GM19023 (cell line): ENCODE results near the gene ADAMTS17.

Source experiments
- ATAC-seq: cut with Tn5 transposase; IDR thresholded peaks from one replicate; pipeline ENCODE4 v1.9.1; 2021; ENCODE audit warnings: mild to moderate bottlenecking, moderate library complexity; ENCODE audit not compliant: unreplicated experiment

The ADAMTS17 gene

DNA sequence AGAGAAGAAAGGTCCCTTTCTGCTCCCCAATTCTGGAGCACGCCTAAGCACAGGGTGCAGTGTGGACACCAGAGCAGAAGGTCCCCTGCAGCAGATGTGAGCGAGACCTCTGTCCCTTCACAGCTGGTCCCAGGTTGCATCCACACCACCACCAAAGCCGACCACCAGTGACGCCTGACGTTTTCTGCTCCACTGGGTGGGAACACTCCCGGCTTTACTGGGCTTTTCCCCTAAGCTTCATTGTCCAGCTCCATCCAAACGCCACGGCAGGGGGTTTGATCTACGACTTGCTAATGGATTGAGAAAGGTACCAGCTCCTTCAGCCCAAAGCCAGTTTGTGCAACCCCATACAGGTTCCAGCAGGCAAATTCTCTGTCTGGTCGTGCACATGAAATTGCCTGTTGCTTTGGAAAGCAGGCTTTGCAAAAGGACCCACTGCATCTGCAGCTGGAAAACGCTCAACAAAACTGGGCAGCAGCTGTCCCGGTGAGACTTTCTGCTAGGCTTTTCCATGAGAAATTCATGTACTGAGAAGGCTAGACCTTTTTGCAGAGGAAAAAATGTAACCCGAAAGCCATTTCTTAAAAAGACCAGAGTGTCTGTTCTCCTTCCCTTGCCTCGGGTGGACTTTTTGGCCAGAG, 31.1 kb downstream of the ADAMTS17 start:
- ATAC-seq, result no peak

DNA sequence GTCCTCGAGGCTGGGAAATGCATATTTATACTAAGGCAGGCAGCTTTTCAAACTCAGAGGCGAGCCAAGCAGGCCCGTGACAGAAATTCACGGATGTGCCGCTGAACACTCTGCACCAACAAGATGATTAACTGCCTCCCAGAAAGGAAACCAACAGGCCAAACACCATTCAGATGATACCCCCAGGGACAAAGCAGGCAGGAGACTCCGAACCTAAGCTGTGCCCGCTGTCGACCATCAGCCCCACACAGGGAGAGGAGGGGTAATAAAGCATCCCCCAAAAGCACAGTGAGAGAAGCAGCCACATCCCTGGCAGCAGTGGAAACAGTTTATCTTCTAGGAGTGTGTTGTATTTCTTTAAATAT, 31.8 kb downstream of the ADAMTS17 start:
- no peak for ATAC-seq

DNA sequence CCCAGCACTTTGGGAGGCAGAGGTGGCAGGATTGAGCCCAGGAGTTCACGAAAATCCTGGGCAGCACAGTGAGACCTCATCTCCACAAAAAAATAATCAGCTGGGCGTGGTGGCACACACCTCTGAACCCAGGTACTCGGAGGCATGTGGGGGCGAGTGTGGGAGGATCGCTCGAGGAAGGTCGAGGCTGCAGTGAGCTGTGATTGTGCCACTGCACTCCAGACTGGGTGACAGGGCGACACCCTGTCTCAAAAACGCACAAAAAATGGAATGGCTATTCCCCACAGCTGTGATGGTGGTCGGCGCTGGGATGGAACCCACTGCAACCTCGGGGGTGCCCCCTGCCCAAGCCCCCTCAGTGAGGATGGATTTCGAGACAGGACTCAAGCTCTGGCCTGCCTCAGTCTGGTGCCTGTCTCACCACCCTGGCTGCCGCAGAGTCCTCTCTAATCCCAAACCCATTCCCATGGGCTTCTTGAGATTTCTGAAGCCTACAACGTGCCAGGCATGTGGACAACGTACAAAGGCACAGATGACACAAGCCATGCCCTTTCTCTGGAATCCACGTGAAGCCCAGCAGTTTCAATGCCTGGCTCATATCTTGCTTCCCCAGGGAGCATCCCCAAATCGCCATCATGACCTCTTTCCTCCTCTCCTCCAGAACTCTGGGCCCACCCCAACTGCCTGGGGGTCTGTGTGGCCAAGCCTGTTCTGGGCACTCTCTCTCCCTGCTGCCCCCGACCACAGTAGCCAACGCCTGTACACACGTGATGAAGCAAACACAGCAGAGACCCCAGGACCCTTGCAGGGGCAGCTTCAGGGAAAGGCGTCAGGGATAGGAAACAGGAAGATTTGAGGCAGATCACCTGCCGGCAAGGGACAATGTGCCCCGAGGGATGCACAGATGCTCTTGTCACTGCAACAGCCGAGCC, 32.4 kb downstream of the ADAMTS17 start:
- no peak for ATAC-seq

DNA sequence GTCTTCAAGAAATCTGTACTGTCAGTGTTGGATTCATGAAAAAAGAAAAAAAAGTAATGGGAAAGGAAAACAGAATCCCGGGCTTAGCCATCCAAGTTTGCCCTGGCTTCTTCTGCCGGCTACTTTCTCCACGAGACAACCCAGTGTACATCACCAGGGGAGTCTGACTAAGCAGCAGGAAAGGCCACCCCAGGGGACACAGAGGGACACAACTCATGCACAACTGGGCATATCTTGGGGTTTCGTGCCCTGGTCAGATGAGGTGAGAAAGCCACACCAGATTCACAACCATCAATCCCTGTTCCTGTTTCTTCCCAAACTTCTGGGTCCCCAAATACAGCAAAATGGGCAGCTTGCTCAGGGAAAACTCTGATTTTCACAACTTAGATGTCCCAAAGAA, 33.2 kb downstream of the ADAMTS17 start:
- ATAC-seq, result no peak

DNA sequence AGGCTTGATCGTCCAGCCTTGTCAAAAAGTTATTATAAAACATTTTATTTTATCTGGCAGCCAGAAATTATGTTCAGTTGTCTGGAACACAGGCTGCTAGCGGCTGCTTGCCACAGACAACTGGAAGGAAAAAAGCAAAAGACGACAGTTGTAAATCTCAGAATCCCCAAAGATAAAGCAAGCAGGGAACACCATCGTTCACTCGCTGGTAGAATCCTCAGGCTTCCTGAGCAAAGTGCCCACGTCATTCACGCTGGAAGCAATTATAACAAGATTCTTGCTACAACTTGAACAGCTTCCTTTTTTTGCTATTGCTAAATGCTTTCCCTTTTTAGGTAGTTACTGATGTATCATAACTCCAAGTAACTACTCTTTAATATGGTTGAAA, 33.6 kb downstream of the ADAMTS17 start:
- no peak for ATAC-seq

DNA sequence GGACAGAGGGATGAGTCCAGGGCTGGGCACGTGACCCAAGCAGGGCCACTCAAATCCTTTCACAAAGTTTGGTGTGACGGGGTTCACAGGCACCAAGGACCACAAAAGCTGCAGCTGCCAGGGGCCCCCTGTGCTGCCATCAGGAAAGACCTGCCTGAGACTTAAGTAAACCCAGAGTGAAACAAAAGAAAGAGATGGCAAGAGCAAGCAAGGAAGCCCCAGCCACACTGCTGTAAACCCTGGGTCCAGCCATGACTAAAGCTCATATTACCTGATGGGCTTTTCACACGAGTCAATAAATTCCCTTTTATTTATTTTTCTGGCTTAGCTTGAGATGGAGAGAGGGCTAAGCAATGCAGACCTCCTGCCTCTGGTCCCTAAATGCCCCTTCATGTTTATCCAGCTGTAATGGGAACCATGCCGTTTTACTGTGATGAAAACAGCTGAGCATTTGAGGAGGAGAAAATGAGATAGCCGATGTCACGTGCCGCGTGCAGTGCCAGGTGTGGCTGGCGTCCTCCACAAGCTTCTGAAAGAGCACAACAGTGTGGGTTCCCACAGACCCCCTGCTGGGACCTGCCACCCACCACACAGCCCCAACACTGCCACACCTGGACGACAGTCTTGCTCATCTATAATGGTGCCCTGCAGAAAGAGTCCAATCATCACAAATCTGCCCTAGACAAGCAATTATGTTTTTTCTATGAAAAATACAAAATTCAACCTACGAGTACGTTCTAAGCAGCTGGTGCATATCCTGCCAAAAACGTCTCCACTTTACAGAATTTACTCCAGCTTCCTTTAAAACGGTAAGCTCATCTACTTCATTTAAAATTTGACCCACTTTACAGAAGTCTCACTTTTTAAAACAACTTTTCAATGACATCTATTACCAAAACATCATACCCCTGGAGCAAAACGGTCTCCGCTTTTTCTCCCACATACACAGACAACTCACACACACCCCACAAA, 34.2 kb downstream of the ADAMTS17 start:
- no peak for ATAC-seq

DNA sequence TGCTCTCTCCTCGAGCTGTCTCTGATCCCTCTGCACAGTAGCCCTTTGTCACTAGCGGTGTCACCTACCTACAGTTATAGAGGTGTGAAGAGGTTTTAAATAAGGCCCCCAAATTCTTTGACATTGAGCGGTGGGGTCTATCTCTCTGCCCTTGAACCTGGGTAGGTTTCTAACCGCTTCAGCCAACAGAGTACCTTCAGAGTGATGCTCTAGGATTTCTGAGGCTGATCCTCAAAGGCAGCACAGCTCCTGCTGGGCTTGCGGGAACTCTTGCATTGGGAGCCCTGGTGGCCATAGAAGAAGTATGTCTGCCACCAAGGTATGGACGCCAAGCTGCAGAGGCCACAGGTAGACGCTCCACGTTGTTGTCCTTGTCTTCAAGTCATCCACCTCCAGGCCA, 35.7 kb downstream of the ADAMTS17 start:
- no peak for ATAC-seq

DNA sequence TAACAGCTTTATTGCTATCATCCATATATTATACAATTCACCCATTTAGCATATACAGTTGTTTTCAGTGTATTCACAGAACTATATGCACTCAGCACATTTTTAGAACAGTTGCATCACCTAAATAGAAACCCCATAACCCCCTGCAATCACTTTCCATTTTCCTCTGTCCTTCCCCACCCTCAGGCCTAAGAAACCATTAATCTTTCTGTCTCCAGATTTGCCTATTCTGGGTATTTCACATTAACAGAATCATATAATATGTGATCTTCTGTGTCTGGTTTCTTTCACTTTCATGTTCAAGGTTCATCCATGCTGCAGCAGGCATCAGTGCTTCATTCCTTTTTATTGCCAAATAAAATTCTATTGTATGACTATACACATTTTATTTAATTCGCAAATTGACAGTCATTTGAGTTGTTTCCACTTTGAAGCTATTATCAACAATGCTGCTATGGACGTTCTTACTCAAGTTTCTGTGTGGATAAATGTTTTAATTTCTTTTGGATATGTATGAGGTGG, 39.8 kb downstream of the ADAMTS17 start:
- ATAC-seq, result no peak

DNA sequence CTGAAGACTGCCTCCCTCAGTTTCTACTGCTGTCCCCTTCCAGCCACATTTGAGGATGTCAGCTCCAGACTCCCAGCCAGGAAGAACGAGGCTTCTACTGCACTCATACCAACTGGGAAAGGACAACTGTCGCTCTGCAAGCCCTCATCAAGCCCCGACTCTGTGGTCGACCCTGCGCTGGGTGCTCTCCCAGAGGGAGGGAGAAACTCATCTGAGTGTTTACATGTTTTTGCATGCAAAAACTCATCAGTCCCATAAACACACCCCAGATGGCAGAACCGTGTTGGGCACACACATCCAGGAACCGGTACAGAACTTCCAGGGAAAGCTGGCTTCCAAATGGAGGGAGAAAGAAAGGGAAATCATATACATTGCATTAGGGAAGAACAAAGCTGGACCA, 43.5 kb downstream of the ADAMTS17 start:
- no peak for ATAC-seq

DNA sequence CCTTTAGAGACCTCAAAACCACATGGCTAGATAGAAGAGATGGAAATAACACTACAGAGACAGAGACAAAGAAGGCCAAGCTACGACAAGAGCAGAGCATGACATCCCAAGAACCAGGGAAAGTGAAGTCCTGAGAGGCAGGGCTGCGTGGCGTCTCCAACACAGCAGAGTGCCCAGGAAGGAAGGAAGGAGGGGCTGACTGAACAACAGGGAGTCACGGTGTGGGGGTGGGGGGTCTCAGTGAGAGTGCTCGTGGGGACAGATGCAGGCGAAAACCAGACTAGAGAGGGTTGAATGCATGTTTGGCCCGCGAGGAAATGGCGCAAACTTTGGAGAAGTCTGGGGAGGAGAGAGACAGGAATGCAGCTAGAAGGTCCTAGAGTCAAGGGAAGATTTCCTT, 44.0 kb downstream of the ADAMTS17 start:
- ATAC-seq, result no peak

DNA sequence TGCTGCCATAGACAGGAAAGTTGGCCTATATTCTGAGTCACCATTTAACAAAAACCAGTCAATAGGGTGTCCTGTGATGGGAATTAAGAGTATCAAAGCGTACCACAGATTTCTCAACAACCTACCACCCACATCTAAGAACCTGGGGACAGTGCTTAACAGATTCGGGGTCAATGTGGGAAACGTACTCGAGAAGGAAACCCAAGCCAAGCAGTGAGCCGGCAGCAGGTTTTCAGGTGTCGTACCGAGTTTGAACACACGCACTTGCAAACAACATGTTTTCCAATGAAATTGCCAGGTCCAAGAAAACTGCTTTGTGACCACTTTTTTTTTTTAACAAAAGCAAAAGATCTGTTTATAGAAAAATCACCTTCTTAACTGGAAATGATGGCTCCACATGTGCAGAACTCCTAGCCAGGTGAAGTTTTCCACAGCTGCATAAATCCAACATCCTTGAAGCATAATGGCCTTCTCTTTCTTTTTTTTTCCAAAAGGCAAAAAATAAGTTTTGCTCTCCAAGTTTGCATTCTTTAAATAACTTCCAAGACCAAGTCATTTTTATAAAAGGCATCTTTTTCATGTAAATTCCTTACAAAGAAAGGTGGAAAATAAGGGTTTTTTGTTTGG, 45.7 kb downstream of the ADAMTS17 start:
- ATAC-seq, result no peak

DNA sequence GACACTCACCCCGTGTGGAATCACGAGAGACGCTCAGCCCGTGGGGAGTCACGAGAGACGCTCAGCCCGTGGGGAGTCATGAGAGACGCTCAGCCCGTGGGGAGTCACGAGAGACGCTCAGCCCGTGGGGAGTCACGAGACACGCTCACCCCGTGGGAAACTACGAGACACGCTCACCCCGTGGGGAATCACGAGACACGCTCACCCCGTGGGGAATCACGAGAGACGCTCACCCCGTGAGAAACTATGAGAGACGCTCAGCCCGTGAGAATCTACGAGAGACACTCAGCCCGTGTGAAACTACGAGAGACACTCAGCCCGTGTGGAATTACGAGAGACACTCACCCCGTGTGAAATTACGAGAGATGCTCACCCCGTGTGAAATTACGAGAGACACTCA, 49.8 kb downstream of the ADAMTS17 start:
- no peak for ATAC-seq

DNA sequence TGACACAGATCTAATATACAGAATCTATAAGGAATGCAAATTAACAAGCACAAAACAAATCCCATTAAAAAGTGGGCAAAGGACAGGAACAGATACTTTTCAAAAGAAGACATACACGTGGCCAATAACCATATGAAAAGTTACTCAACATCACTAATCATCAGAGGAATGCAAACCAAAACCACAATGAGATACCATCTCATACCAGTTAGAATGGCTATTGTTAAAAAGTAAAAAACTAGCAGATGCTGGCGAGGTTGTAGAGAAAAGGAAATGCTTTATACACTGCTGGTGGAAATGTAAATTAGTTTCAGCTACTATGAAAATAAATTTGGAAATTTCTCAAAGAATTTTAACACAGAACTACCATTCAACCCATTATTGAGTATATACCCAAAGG, 50.7 kb downstream of the ADAMTS17 start:
- no peak for ATAC-seq

DNA sequence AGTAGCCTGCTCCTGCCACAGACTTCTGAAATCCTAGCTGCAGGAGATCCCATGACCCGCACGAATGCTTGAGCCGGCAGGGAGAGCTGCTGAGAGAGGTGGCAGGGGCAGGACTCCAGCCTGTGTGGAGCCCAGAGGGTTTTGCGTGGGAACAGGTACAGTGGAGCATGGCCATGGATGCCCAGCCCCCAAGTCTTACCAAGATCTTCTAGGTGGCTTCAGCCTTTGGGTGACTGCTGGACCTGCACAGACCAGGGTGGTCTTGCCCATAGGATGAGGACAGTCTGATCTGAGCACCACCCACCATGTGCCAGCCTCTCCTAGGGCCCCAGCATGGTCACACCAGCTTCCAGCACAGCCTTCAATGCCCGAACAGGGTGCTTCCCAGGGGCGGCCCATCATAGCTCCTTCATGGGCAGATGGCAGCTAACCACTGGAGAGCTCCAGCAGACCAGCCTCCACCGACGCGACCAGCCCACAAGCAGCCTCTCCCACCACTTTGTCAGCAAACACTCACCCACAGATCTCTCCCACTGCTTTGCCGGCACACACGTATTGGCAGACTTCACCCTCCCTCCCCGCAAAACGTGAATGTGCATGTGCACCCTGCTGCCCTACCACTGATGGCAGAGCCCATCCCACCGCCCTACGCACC, 56.0 kb downstream of the ADAMTS17 start:
- no peak for ATAC-seq

DNA sequence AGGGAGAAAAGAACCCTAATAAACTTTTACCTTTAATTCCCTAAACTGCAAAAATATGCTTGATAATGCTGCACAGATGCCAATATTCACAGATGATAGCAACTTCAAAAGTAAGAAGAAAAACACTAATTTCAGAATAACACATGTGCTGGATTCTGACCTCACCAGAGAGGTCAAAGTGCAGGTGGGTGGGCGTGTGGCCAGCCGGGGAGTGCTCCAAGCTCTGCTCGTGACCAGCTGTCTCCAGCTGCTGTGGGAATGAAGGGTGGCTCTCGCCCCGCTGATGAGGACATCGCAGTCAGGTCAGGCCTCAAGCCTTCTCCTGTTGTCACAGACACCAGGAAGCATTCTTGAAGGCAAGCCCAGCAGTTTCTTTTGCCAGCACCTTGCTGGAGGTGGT, 57.1 kb downstream of the ADAMTS17 start:
- no peak for ATAC-seq

DNA sequence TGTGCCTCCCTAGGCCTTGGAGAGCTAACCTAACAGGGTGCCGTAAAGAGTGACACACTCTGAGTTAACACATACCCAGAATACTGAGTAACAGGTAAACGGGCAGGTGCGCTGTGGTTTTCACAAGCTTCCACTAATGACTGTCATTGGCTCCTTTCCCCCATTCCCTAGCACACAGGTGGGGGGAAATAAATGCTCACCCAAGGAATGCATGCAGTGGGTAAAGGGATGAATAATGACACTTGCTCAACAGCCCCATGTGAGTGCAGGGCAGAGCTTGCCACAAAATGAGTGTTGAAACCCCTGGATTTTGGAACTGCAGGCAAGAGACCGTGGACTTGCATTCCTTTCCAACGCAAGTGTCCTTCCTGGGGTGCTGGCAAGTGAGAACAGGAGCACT, 57.6 kb downstream of the ADAMTS17 start:
- no peak for ATAC-seq

DNA sequence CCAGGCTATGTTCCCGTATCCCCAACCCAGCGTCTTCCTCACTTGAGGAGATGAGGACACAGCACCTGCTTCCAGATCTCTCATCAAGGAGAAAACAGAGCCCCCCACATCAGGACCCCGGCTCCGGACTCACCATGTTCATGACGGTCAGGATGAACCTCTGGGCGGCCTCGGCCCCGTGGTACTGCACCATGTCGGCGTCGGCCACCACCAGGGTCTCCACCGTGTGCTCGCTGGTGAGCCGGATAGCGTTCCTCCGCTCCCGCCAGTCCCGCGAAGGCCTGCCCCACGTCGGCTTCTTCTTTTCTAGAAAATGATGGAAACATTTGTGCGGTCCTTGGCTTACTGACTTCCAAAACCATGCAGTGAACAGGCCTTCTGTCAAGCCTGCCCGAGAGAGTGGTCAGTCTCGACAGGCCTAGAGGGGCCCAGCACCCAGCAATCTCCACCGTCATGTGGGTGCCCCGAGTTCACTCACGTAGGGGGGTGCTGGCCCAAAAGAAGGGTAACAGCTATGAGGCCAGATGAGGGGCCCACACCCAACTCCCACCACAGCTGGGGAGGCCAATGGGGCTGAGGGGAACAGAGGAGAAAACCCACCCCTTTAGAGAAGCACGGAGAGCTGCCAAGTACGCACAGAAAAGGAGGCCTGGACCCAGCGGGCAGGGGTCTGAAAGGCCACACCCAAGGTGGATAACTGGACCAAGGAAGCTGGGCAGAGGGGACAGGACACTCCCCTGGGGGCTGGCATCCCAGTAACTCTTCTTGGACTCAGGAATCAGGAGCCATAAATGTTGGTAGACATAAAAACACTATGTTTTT, 60.5 kb downstream of the ADAMTS17 start:
- ATAC-seq, result no peak

DNA sequence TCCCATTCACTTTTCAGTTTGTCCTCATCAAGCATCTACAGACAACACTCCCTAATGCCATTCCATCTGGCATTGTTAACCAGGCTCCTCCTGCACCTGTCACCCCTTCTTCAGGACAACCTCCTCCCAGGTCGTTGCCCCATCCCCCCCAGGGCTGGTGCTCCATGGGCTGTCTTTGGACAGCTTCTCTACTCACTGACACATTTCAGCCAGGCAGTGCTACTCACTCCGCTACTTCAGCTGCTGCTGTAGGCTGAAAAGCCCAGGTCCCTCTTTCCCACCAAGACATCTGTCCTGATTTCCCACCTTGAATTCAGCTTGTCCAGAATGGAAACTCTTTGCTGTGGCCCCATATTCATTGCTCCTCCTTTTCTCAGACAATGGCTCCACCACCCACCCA, 61.9 kb downstream of the ADAMTS17 start:
- no peak for ATAC-seq

DNA sequence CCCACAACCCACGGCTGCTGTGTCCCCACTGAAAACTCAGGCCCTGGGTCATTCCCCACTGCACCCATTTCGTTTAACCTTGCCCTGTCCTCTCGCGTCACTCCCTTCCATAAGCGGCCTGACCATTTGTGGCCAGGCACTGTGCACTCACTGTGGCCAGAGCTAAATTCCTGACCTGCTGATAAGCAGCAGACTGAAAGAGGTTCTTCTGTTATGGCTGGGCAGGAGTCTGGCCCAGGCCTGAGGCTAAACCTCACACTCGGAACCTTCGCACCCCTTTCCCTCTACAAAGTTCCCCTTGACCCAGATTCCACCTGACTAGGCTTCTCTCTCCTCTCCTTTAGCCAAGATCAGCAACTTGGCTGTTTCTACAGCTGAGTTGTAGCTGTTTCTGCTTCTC, 62.3 kb downstream of the ADAMTS17 start:
- no peak for ATAC-seq
